ENCODE data around the gene DLGAP5. TPM values are rescaled to one million over a fixed set of nuclear protein-coding genes. Genes with fewer than 3 reads are reported as not detected.

Gene DLGAP5, protein sequence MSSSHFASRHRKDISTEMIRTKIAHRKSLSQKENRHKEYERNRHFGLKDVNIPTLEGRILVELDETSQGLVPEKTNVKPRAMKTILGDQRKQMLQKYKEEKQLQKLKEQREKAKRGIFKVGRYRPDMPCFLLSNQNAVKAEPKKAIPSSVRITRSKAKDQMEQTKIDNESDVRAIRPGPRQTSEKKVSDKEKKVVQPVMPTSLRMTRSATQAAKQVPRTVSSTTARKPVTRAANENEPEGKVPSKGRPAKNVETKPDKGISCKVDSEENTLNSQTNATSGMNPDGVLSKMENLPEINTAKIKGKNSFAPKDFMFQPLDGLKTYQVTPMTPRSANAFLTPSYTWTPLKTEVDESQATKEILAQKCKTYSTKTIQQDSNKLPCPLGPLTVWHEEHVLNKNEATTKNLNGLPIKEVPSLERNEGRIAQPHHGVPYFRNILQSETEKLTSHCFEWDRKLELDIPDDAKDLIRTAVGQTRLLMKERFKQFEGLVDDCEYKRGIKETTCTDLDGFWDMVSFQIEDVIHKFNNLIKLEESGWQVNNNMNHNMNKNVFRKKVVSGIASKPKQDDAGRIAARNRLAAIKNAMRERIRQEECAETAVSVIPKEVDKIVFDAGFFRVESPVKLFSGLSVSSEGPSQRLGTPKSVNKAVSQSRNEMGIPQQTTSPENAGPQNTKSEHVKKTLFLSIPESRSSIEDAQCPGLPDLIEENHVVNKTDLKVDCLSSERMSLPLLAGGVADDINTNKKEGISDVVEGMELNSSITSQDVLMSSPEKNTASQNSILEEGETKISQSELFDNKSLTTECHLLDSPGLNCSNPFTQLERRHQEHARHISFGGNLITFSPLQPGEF
- 1.3 to 15.3 TPM (median 9.1 TPM) in 3 replicates for polyA plus RNA-seq
- 0.29 TPM for polyA plus RNA-seq (2011; ENCODE audit: low read depth)
- 1.8 and 3.9 TPM in 2 replicates for polyA plus RNA-seq (2011; cell fraction: cytosol; rRNA removed)
- 1.5 and 2.4 TPM in 2 replicates for polyA plus RNA-seq (2011; cell fraction: nucleus; rRNA removed)
- 0.04 and 11.5 TPM in 2 replicates for polyA plus RNA-seq (2012; ENCODE audit: low replicate concordance)
- 0.36 to 8.2 TPM (median 1.7 TPM) in 3 replicates for polyA minus RNA-seq
- polyA minus RNA-seq (2011; cell fraction: cytosol; rRNA and poly(A)+ RNA removed): 1.7 TPM
- polyA minus RNA-seq (2011; cell fraction: nucleus; rRNA and poly(A)+ RNA removed): 0.84 and 1.2 TPM in 2 replicates

DNA sequence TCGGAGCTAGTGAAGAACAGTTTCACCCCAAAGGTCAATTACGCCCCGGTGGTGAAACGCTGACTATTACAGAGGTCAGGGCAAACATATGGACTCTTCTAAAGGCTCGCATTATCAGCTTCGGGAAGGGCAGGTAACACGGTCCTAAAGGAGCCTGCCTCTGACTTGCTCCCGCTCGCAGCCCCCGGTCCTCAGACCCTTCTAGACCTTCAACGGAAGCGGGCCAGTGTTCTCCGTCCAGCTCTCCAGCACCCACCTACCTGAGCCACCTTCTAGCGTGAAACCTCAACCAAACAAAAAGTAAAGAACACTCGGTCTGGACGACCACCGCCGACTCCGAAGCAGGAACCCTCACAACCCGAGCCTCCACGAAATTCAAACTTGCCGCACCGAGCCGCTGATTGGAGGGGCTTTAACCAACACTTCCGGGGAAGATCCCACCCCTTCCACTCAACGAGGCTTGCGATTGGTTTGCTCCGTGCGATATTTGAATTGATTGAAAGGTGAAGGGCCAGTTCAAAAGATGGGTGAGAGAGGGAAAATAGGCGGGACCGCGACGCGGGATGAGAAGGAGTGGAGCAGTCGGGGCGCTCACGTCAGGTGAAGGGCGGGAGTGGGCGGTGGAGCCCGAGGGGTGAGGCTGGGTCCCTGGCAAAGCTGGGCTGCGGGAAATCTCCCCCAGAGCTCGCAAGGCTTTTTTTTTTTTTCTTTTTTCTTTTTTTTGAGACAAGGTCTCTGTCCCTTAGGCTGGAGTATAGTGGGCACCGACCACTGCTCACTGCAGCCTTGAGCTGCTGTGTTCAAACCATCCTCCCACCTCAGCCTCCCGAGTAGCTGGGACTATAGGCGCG is at the start of gene DLGAP5:
DLGAP5 (minus strand) TSS at position 383 of the 851 bp plus-strand sequence. CDS start 2,406 bp downstream, outside the sequence.
- dilution Hi-C loops (cut with MboI; ENCODE audit: extremely low pct_ligation_motif_present, low sequenced_read_pairs): no loop called here
- Histone ChIP-seq H3K4me2 (ENCODE audit: control insufficient read depth, extremely low read depth, insufficient read depth, low read depth, low read length) (peak within 1 kb of the TSS; percentile 97), H3K9me1 (ENCODE audit: control insufficient read depth, extremely low read depth, insufficient read depth, low read length) (no peaks in the 10 kb centered on the region), H3K4me3 (ENCODE audit: control insufficient read depth in 2 of 3, extremely low read depth in 1 of 3, insufficient read depth in 2 of 3, low read depth in 1 of 3, low read length in 3 of 3) (peak within 1 kb of the TSS; percentile 66 to 94 (median 71)), H4K20me1 (ENCODE audit: control insufficient read depth, extremely low read depth, insufficient read depth, low read length) (no peaks in the 10 kb centered on the region), H3K36me3 (ENCODE audit: control insufficient read depth in 2 of 2, extremely low read depth in 1 of 2, insufficient read depth in 2 of 2, low read length in 2 of 2) (no peaks in the 10 kb centered on the region), H3K9me3 (ENCODE audit: control insufficient read depth, low read depth, low read length) (no peaks in the 10 kb centered on the region), H2AFZ (ENCODE audit: control insufficient read depth, low read length) (peak within 1 kb of the TSS; percentile 99), H3K27ac (ENCODE audit: control insufficient read depth, insufficient read depth, low read length) (peak within 1 kb of the TSS; percentile 76), H3K9ac (ENCODE audit: control insufficient read depth, extremely low read depth, insufficient read depth, low read length) (peak within 1 kb of the TSS; percentile 82), H3K4me1 (ENCODE audit: control insufficient read depth, extremely low read depth, insufficient read depth, low read length) (peaks cover 11% of the 10 kb centered on the region), H3K79me2 (ENCODE audit: control insufficient read depth, insufficient read depth, low read length) (peaks cover 21% of the 10 kb centered on the region), H3K27me3 (ENCODE audit: control insufficient read depth, extremely low read depth, insufficient read depth, low read length) (no peaks in the 10 kb centered on the region)
- DNase-seq (ENCODE audit: low read depth, low spot score) (peak; percentile 44), FAIRE-seq (peak; percentile 51)
- no peak for TF ChIP-seq EZH2 (IDR thresholded peaks at IDR 0.05; ENCODE audit: low read length)
- TF ChIP-seq, protein P1, sequence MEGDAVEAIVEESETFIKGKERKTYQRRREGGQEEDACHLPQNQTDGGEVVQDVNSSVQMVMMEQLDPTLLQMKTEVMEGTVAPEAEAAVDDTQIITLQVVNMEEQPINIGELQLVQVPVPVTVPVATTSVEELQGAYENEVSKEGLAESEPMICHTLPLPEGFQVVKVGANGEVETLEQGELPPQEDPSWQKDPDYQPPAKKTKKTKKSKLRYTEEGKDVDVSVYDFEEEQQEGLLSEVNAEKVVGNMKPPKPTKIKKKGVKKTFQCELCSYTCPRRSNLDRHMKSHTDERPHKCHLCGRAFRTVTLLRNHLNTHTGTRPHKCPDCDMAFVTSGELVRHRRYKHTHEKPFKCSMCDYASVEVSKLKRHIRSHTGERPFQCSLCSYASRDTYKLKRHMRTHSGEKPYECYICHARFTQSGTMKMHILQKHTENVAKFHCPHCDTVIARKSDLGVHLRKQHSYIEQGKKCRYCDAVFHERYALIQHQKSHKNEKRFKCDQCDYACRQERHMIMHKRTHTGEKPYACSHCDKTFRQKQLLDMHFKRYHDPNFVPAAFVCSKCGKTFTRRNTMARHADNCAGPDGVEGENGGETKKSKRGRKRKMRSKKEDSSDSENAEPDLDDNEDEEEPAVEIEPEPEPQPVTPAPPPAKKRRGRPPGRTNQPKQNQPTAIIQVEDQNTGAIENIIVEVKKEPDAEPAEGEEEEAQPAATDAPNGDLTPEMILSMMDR (optimal IDR thresholded peaks at IDR 0.05 in 1 of 3, IDR thresholded peaks at IDR 0.05 in 1 of 3, conservative IDR thresholded peaks at IDR 0.05 in 1 of 3; ENCODE audit: extremely low read depth in 1 of 3, insufficient read depth in 2 of 3, low read length in 3 of 3): no peak

DNA sequence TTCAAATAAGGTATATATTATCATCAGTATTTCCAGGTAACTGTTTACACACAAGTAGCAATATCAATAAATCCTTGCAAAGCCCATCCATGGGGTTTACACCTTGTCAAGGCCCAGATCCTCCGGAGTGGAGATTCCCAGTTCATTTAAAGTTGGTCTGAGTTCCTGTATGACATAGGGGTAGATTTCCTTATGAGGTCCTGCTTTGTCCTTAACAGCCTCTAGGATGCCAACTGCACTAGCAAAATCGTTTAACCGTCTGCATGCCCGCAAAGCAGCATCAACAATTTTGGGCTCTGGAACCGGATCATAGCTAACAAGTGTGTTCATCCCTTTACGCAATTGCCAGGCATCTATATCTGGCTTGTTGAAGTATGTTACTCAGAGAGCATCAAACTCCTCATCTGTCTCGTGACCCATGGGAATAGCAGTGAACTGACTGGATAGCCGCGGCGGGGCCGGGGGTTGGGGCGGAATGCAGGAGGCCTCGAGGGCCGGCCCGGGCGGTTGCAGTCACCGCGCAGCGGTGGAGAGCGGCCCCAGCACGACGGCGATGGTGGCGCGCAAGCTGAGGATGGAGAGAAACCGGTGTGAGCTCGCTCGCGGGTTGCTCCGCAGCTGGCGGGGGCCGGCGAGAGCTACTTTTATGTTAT is 49.3 kb upstream of the DLGAP5 start:
- Histone ChIP-seq H3K27me3 (ENCODE audit: control insufficient read depth, extremely low read depth, insufficient read depth, low read length) (peaks cover 4% of the 10 kb centered on the region), H3K36me3 (ENCODE audit: control insufficient read depth in 2 of 2, extremely low read depth in 1 of 2, insufficient read depth in 2 of 2, low read length in 2 of 2) (no peaks in the 10 kb centered on the region), H3K4me3 (ENCODE audit: control insufficient read depth in 2 of 3, extremely low read depth in 1 of 3, insufficient read depth in 2 of 3, low read depth in 1 of 3, low read length in 3 of 3) (no peak overlapping the region), H3K4me1 (ENCODE audit: control insufficient read depth, extremely low read depth, insufficient read depth, low read length) (no peaks in the 10 kb centered on the region), H2AFZ (ENCODE audit: control insufficient read depth, low read length) (no peak overlapping the region), H3K9me3 (ENCODE audit: control insufficient read depth, low read depth, low read length) (no peaks in the 10 kb centered on the region), H3K4me2 (ENCODE audit: control insufficient read depth, extremely low read depth, insufficient read depth, low read depth, low read length) (no peak overlapping the region), H3K9me1 (ENCODE audit: control insufficient read depth, extremely low read depth, insufficient read depth, low read length) (no peaks in the 10 kb centered on the region), H3K79me2 (ENCODE audit: control insufficient read depth, insufficient read depth, low read length) (no peaks in the 10 kb centered on the region), H4K20me1 (ENCODE audit: control insufficient read depth, extremely low read depth, insufficient read depth, low read length) (no peaks in the 10 kb centered on the region), H3K9ac (ENCODE audit: control insufficient read depth, extremely low read depth, insufficient read depth, low read length) (no peak overlapping the region), H3K27ac (ENCODE audit: control insufficient read depth, insufficient read depth, low read length) (no peak overlapping the region)
- dilution Hi-C loops (cut with MboI; ENCODE audit: extremely low pct_ligation_motif_present, low sequenced_read_pairs): no loop called here
- DNase-seq (ENCODE audit: low read depth, low spot score): no peak
- FAIRE-seq: no peak
- no peak for TF ChIP-seq EZH2 (IDR thresholded peaks at IDR 0.05; ENCODE audit: low read length)
- TF ChIP-seq, protein P1 (optimal IDR thresholded peaks at IDR 0.05 in 1 of 3, IDR thresholded peaks at IDR 0.05 in 1 of 3, conservative IDR thresholded peaks at IDR 0.05 in 1 of 3; ENCODE audit: extremely low read depth in 1 of 3, insufficient read depth in 2 of 3, low read length in 3 of 3): no peak
